ENCODE results near the gene RUBCNL.

DNA sequence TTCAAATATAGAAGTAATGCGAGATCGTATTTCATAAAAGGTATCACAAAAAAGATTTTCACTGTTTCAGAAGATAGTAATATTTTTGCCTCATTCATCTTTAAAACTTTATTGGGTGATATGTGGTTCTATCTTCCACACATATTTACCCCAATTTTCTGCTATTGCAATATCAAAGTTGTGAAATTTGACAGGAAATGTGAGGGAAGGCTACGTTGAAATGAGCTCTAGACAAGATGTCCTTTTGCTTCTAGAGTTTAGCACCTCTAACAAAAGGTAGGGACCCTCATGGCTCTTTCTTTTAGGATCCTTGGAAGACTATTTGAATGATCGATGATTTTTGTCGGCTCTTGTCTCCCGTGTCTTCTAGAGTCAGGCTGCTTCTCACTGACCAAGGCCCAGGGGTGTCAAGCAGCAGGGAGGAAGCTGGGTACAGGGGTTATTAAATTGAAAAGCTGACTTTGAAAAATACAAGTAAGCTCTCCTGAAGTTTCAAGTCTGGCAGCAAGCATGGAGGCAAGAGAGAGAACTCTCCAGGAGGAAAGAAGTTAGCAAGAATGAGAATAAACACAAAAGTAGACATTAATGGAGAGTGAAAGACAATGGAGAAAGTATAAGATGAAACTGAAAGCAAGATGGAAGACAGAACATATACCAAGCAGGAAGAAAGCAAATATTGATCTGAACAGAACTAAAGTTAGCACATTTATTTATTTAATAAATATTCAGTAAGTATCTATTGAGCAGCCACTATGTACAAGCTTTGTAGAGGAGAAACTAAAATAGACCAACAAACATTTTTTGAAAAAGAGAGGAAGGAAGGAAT is 73.4 kb downstream of the RUBCNL start:
- no peak for TF ChIP-seq FOXS1 (CRISPR knock-in tag; IDR thresholded peaks at IDR 0.05)
- TF ChIP-seq CBX8 (IDR thresholded peaks at IDR 0.05) = no peak
- TF ChIP-seq ESRRA (IDR thresholded peaks at IDR 0.05; ENCODE audit: borderline replicate concordance, low read length) = no peak
- no peak for TF ChIP-seq EP300 (IDR thresholded peaks at IDR 0.05)
- TF ChIP-seq, protein P1, sequence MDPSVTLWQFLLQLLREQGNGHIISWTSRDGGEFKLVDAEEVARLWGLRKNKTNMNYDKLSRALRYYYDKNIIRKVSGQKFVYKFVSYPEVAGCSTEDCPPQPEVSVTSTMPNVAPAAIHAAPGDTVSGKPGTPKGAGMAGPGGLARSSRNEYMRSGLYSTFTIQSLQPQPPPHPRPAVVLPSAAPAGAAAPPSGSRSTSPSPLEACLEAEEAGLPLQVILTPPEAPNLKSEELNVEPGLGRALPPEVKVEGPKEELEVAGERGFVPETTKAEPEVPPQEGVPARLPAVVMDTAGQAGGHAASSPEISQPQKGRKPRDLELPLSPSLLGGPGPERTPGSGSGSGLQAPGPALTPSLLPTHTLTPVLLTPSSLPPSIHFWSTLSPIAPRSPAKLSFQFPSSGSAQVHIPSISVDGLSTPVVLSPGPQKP (IDR thresholded peaks at IDR 0.05; ENCODE audit: low read depth, low read length) = no peak
